H1 (cell line): ENCODE measurements around the gene SBK2. TPM values are rescaled to one million over a fixed set of nuclear protein-coding genes. Genes with fewer than 3 reads are reported as not detected.

Experiments
- ASH2L ChIP-seq: fragments of 200-600, 300-600 bp; sonication (generic); IDR thresholded peaks from one replicate; pipeline ENCODE4 v1.7.1; 2017; ENCODE audit warnings: low read length
- ATF2 ChIP-seq: IDR thresholded peaks from 2 replicates; pipeline ENCODE4 v1.6.1; 2012; ENCODE audit warnings: low read length, inconsistent platforms
- BACH1 ChIP-seq: IDR thresholded peaks from 2 replicates; pipeline ENCODE4 v1.6.1; 2012; ENCODE audit warnings: low read length, improper control_type of control experiment
- BRCA1 ChIP-seq: IDR thresholded peaks from 2 replicates; pipeline ENCODE4 v1.6.1; 2012; ENCODE audit warnings: low read depth, low read length, improper control_type of control experiment
- CEBPB ChIP-seq: IDR thresholded peaks from 2 replicates; pipeline ENCODE4 v1.6.1; 2012; ENCODE audit warnings: low read depth, low read length
- CHD2 ChIP-seq: IDR thresholded peaks from 2 replicates; pipeline ENCODE4 v1.6.1; 2012; ENCODE audit warnings: low read length, improper control_type of control experiment
- CREB1 ChIP-seq: IDR thresholded peaks from 2 replicates; pipeline ENCODE4 v1.6.1; 2012; ENCODE audit warnings: inconsistent platforms
- CTBP2 ChIP-seq: IDR thresholded peaks from 2 replicates; pipeline ENCODE4 v1.7.0; 2011; ENCODE audit warnings: borderline replicate concordance, mild to moderate bottlenecking, moderate library complexity, mixed read lengths, low read length; ENCODE audit not compliant: insufficient read depth, insufficient read length
- E2F6 ChIP-seq: IDR thresholded peaks from 2 replicates; pipeline ENCODE4 v1.6.1; 2012; ENCODE audit warnings: inconsistent platforms
- EGR1 ChIP-seq: IDR thresholded peaks from 2 replicates; pipeline ENCODE4 v1.6.1; 2011; ENCODE audit warnings: low read depth, low read length, borderline replicate concordance
- HDAC6 ChIP-seq: IDR thresholded peaks from one replicate; pipeline ENCODE4 v1.7.1; 2012; ENCODE audit warnings: low read depth, mild to moderate bottlenecking, inconsistent platforms, low read length, moderate library complexity
- JUND ChIP-seq: IDR thresholded peaks from 2 replicates; pipeline ENCODE4 v1.6.1; 2011; ENCODE audit warnings: mild to moderate bottlenecking, improper control_type of control experiment, low read length
- KDM4A ChIP-seq: IDR thresholded peaks from one replicate; pipeline ENCODE4 v1.7.1; 2012; ENCODE audit warnings: low read depth, mild to moderate bottlenecking, moderate library complexity, low read length, inconsistent platforms; ENCODE audit not compliant: severe bottlenecking
- MAFK ChIP-seq: IDR thresholded peaks from 2 replicates; pipeline ENCODE4 v1.6.1; 2012; ENCODE audit warnings: low read depth, mild to moderate bottlenecking, improper control_type of control experiment, low read length
- NRF1 ChIP-seq: IDR thresholded peaks from 2 replicates; pipeline ENCODE4 v1.6.1; 2011; ENCODE audit warnings: mild to moderate bottlenecking, low read depth, low read length, improper control_type of control experiment
- RXRA ChIP-seq: IDR thresholded peaks from 2 replicates; pipeline ENCODE4 v1.6.1; 2011; ENCODE audit warnings: low read depth, mild to moderate bottlenecking, low read length, moderate library complexity; ENCODE audit not compliant: insufficient read depth
- SAP30 ChIP-seq: fragments of 300-600 bp; sonication (generic); IDR thresholded peaks from 2 replicates; pipeline ENCODE4 v1.7.1; 2012; ENCODE audit warnings: low read length, moderate library complexity, mild to moderate bottlenecking, inconsistent platforms; ENCODE audit not compliant: insufficient read depth, insufficient replicate concordance
- SIX5 ChIP-seq: IDR thresholded peaks from 2 replicates; pipeline ENCODE4 v1.6.1; 2011; ENCODE audit warnings: mild to moderate bottlenecking, low read depth, low read length
- SP2 ChIP-seq: IDR thresholded peaks from 2 replicates; pipeline ENCODE4 v1.6.1; 2012; ENCODE audit warnings: mild to moderate bottlenecking, low read length, inconsistent platforms
- SP4 ChIP-seq: IDR thresholded peaks from 2 replicates; pipeline ENCODE4 v1.6.1; 2012; ENCODE audit warnings: low read length, inconsistent platforms
- TBP ChIP-seq: IDR thresholded peaks from 2 replicates; pipeline ENCODE4 v1.6.1; 2011; ENCODE audit warnings: low read depth, low read length, improper control_type of control experiment
- TCF12 ChIP-seq: IDR thresholded peaks from 2 replicates; pipeline ENCODE4 v1.6.1; 2011; ENCODE audit warnings: low read depth, mild to moderate bottlenecking, low read length
- TEAD4 ChIP-seq: IDR thresholded peaks from 2 replicates; pipeline ENCODE4 v1.6.1; 2012; ENCODE audit warnings: low read depth, low read length, inconsistent platforms, mixed read lengths
- USF2 ChIP-seq: IDR thresholded peaks from 2 replicates; pipeline ENCODE4 v1.6.1; 2011; ENCODE audit warnings: low read length, improper control_type of control experiment
- YY1 ChIP-seq: IDR thresholded peaks from 2 replicates; pipeline ENCODE4 v1.6.1; 2011; ENCODE audit warnings: low read depth, mild to moderate bottlenecking, low read length
- polyA plus RNA-seq, 7 experiments: library from polyadenylated mRNA; depleted of rRNA in 3 of 7; stranded (reverse) in 5 of 7; unstranded in 2 of 7; fragments of >200 nt in 5 of 7; fragments of 200-250 nt in 2 of 7; gene quantifications; 1 replicate in 5 of 7; 2 replicates in 1 of 7; 4 replicates in 1 of 7; pipeline versions ENCODE4 v1.2.1 to v1.2.3, GENCODE V29; 2011 to 2013; ENCODE audit warnings: missing spikeins in 2 of 7, mixed read lengths in 2 of 7
- total RNA-seq: library from RNA; stranded (reverse); fragmentation: NEBNext Ultra II Directional; extraction: Animal tissue kit (Norgen Biotek cat#: 25700); gene quantifications from 2 replicates; pipeline ENCODE4 v1.2.1, GENCODE V29; 2021

SBK2 gene
- total and polyA plus RNA-seq, 2 of the 8 experiments (the other 6 are each of a cell fraction or from before 2014, with no cell fraction given): 3.2 to 4.1 TPM

- TF ChIP-seq SIX5: no peak
- TF ChIP-seq SP2: no peak
- no peak for TF ChIP-seq HDAC6
- TF ChIP-seq TCF12: no peak
- no peak for TF ChIP-seq RXRA
- no peak for TF ChIP-seq CHD2
- TF ChIP-seq ATF2: no peak
- no peak for TF ChIP-seq CREB1
- TF ChIP-seq NRF1: no peak
- no peak for TF ChIP-seq SAP30
- no peak for TF ChIP-seq CTBP2
- no peak for TF ChIP-seq KDM4A
- TF ChIP-seq EGR1: no peak
- TF ChIP-seq ASH2L: peak; percentile 82
- no peak for TF ChIP-seq BACH1
- no peak for TF ChIP-seq TBP
- peak; percentile 86 for TF ChIP-seq TEAD4
- TF ChIP-seq YY1: no peak
- no peak for TF ChIP-seq BRCA1
- TF ChIP-seq E2F6: no peak
- TF ChIP-seq MAFK: no peak
- TF ChIP-seq JUND: no peak
- TF ChIP-seq CEBPB: no peak
- TF ChIP-seq SP4: no peak
- no peak for TF ChIP-seq USF2
These were observed 13.4 kb upstream of the SBK2 start (continued) for GRCh38 chr19:55550321-55550650.
